GM12864 (cell line): Measurements from ENCODE around the gene NFILZ.

ENCODE experiments used
- DNase-seq: peaks from one replicate; pipeline ENCODE4 v3.0.0-alpha.2; 2011; ENCODE audit warnings: low read depth
- H3K4me3 ChIP-seq: 2 replicates; pipeline ENCODE4 v1.5.1; 2011; ENCODE audit warnings: mild to moderate bottlenecking, low read depth, low read length, control low read depth
- CTCF ChIP-seq: IDR thresholded peaks from 2 replicates; pipeline ENCODE4 v1.5.1; 2011; ENCODE audit warnings: low read depth, mild to moderate bottlenecking, moderate library complexity, low read length, control low read depth, inconsistent platforms; ENCODE audit errors: missing control alignments

Gene NFILZ

GRCh38 chr19:8605514-8605913, 24.9 kb upstream of the NFILZ start:
- no peak overlapping the region for H3K4me3 ChIP-seq
- TF ChIP-seq CTCF = no peak
- no peak for DNase-seq

- no peak for DNase-seq
- H3K4me3 ChIP-seq = no peak overlapping the region
- no peak for TF ChIP-seq CTCF
Observed at GRCh38 chr19:8607386-8607785, 23.0 kb upstream of the NFILZ start.

DNA sequence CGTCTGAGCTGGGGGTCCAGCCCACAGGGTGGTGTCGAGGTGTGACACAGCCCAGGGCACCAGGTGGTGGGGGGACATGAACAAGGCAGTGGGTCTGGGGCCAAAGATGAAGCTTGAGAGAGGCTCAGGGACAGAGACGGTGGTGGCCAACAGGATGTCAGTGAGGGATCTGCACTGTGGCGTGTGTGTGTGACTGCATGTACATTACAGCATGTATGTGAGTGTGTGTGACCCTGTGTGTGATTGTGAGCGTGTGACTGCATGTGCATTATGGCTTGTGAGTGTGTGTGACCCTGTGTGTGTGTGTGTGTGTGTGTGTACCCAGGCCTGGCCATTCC, 21.5 kb upstream of the NFILZ start:
- no peak for DNase-seq
- no peak for TF ChIP-seq CTCF
- no peak overlapping the region for H3K4me3 ChIP-seq

DNA sequence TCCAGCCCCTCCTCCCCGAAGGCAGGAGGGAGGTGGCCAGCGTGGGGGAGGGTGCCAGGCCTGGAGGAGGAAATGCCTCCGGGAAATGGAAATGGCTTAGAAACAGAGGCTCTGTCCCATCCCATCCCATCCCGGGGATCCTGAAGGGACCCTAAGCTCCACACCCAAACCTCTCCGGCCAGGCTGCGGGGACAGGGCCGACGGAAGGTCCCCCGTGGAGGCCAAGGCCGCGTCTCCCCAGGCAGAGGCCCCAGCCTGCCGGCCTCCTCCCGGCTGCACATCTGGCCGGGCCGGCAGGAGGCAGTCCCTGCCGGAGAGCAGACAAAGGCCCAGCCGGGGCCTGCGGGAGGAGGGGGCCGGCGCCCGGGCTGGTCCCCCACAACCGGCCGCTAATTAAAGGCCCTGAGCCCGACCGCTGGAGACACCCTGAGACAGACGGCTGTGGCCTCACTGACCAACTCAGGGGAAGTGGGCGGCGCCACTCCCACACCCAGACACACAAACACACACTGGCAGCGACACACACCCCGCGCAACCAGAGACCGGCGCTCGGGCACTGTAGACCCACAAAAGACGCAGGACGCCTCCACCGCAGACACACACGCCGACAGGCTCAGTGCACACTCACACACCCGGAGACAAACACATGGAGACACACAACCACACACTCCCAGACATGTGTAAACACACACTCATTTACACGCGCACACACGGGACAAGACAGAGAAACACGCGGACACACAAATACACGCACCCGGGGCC, 21.0 kb upstream of the NFILZ start:
- no peak overlapping the region for H3K4me3 ChIP-seq
- no peak for DNase-seq
- TF ChIP-seq CTCF = no peak

GRCh38 chr19:8610041-8610935, 20.1 kb upstream of the NFILZ start, which contains the start of gene ADAMTS10:
TSS of gene ADAMTS10 (minus strand) at chr19:8610715. CDS start at chr19:8605710, 5,005 bp downstream.
- H3K4me3 ChIP-seq = no peak within 1 kb of the TSS
- TF ChIP-seq CTCF = no peak
- no peak for DNase-seq

DNA sequence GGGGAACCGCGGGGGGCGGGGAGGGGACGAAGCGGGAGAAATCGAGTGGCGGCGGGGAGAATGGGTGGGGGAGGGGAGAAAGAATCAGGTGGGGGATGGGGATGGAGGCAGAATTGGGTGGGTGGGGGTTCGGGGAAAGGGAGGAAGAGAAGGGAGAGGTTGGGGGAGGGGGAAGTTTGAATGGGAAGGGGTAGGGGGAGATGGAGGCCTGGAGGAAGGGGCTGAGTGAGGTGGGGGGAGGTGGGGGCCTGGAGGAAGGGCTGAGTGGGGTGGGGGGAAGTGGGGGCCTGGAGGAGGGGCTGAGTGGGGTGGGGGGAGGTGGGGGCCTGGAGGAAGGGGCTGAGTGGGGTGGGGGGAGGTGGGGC, 19.5 kb upstream of the NFILZ start:
- TF ChIP-seq CTCF = no peak
- no peak overlapping the region for H3K4me3 ChIP-seq
- no peak for DNase-seq

- TF ChIP-seq CTCF = no peak
- no peak overlapping the region for H3K4me3 ChIP-seq
- no peak for DNase-seq
Observed at GRCh38 chr19:8611391-8611876, 19.0 kb upstream of the NFILZ start.
